Stimulated activated CD4-positive, alpha-beta T cell treated with anti-CD3 and anti-CD28 coated beads, TNF-alpha, amount 100 ng/mL, for 24 hours (primary cell): ENCODE measurements around the gene TRERF1.
A peak's percentile ranks its signal among the peaks of the same experiment; 100 is the strongest.

Experiments used
- DNase-seq, 3 experiments: peaks; one replicate each; pipeline ENCODE4 v3.0.0-alpha.2; 2020; ENCODE audit warnings: low read depth in 3 of 3

TRERF1 gene

DNA sequence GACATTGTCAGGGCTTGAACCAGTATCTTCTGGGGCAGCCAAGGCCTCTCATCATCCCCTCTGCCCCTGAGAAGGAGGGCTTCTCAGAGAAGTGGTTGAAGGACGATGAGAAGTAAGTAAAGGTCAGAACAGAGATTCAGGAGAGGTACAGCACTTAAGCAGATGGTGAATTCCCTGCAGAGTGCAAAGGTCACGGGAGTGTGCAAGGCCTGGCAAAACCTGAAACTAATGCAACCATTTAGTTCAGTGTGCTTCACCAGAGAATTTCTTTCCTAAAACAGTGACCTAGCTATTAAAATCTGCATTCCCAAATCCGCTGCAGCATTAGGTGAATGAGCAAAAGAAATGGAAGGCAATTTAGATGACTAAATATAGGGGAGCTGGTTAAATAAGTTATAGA, 58.4 kb downstream of the TRERF1 start:
- no peak for DNase-seq

- DNase-seq = no peak
Observed at GRCh38 chr6:42392833-42393232, 58.9 kb downstream of the TRERF1 start.

DNA sequence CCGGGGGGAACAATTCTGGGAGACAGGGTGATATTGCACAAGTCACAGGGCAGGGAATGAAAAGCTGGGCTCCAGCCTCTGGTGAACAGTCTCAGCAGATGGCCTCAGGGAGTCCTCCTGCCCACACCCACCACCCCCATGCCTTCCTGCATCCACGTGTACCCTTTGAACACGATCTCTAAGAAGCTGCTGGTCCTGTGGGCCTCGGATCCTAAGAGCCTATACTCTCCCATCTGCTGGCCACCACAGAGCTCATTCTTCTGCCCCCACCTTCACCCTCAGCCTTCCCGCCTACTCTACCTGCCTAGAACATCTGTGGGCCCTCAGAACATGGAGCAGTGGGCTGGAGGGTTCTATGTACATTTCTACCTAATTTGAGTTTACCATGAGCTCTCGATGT, 60.3 kb downstream of the TRERF1 start:
- DNase-seq = no peak

DNA sequence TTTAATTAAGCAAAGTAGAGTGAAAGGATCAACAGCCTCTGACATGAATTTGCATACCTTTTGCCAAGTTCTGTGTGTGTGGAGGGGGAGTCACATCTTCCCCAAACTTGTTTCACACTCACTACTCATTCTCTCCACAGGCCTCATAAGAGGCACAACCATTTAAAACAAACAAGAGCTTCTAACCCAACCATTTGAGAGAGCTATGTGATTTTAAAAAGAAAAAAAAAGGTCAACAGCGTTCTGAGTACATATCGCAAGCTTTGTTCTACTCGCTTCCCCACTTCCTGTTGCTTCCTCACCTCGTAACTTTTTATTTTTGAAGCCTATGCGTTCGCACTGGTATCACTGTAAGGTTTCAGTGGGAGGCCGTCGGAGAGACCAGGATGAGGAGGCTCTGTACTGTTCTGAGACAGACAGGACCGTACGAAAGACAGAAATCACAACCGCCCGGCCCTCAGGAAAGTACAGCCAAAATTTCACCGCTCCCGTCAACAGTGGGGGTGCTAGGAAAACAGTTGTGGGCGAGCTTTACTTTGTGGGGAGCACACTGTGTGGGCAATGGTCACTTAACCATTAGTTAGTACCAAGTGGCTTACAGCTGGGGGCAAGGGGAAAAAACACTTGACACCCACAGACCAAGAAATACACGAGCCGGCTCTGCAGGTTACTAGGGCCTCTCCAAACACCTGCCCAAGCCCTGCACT, 61.3 kb downstream of the TRERF1 start:
- peak; percentile 44 to 66 (median 60) for DNase-seq

GRCh38 chr6:42389736-42390135, 62.0 kb downstream of the TRERF1 start:
- no peak for DNase-seq

DNA sequence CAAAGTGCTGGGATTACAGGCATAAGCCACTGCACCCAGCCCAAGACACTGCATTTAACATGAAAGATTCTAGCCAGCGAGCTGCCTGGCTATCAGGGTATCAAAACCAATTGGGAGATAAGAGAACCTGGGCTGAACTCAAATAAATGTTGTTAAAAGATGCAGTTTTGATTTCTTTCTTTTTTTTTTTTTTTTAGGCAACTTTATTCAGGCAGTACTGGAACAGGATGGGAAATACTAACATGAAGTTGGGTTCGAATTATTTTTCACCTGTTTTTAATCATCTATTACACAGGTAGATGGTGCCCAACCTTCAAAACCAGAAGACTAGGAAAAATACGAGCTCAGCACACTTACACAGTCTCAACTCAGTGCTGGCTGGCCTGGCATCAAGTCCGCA, 63.7 kb downstream of the TRERF1 start:
- no peak for DNase-seq

- no peak for DNase-seq
Observed at GRCh38 chr6:42387336-42387735, 64.4 kb downstream of the TRERF1 start.

GRCh38 chr6:42385339-42385738, 66.4 kb downstream of the TRERF1 start:
- DNase-seq = no peak

DNA sequence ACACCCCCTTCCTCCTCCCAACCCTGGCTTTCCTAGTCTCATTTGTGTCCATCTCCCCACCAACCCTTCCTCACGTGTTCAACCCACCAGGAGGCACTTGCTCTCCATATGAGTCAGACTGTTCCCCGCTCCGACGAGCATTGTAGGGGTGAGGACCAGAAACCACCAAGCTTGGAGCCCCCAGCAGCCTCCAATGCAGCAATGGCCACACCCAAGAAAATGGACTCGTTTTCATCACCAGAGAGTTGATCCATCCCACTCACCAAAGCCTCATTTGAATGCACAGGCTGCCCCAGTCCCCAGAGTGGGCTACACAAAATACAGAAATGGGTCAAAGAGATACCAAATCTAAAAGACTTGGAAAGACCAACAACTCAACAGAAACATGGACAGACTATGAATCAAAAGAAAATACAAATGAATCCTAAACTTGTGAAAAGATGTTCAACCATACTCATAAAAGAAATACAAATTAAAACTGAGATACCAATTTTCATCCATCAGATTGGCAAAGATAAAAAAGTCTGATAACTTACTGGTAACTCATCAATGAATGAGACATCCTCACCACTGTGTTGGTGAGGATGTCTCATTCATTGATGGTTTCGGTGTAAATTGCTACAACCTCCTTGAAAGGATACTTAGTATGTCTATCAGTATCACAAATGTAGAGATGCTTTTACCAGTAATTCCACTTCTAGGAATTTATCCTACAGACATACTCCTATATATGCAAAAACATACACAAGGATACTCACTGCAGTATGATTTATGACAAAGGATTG, 68.1 kb downstream of the TRERF1 start:
- DNase-seq = no peak

- no peak for DNase-seq
Observed at GRCh38 chr6:42381850-42382249, 69.9 kb downstream of the TRERF1 start.

DNA sequence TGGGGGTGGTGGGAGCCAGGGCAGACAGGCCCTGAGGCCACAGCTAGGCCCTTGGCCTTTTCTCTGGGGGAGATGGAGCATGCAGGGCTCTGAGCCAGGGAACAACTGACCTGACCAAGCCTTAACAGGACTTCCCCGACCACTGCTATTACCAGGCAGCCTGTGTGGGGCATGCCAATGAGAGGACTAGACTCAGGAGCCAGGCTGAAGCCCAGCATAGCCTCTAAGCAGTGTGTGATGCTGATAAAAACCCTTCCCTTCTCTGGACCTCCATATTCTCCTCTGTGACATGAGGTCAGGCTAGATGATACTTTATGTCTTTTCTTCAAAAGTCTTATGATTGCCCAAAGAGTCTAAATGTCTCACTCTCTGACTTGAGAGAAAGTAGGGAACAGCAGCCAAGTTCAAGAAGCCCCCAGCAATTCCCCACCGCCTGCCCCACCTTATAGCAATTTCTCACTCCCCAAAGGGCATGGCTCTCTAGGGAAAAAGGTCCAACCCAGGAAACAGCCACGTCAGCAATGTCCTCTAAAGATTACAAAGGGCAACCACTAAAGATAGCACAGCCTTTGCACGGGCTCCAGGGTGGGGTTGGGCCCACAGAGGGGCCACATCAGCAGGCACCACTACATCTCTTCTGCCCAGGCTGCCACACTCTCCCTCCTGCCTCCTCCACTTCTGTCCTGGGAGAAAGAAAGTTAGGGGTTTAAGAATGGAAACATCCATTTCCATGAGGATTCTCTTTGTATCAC, 71.3 kb downstream of the TRERF1 start:
- no peak for DNase-seq

DNA sequence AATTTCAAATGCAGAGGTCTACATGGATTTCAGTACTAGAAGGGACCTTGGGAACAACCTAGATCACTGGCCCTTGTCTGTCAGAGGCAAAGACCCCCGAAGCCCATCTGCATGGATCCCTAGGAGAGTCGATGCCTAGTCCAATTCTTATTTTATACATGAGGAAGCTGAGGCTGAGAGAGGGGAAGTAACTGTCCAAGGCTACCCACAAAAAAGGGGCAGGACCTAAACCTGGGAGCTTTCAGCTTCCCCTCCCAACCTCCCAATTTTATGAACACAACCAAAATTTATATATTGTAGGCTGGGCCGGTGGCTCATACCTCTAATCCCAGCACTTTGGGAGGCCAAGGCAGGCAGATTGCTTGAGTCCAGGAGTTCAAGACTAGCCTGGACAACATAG, 73.2 kb downstream of the TRERF1 start:
- no peak for DNase-seq

GRCh38 chr6:42378125-42378524, 73.6 kb downstream of the TRERF1 start:
- no peak for DNase-seq

DNA sequence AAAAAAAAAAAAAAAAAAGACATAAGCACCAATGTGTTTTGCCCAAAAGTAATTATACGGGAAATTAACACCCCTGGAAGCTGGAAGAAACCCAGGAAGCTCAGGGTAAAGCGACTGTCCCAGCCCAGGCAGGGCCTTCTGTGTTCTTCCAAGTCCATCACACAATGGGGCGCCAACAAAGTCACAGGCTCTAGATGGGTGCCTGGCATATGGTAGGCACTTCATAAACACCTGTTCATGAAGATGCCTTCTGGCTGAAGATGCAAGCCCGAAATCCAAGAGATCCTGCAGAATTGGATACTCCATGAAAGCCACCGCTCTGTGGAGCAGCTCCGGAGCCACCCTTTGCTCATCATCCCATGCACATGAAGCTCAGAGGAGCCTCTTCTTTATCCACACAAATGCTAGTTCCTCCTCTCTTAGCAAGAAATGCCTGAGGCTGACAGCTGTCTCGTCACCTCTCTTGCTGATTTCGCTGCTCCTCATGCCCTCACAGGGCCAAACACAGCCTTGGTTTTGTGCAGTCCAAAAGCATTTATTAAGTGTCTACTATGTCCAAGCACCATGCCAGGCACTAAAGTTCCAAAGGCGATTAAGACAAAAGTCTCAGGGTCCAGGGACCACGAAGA, 76.6 kb downstream of the TRERF1 start:
- no peak for DNase-seq

DNA sequence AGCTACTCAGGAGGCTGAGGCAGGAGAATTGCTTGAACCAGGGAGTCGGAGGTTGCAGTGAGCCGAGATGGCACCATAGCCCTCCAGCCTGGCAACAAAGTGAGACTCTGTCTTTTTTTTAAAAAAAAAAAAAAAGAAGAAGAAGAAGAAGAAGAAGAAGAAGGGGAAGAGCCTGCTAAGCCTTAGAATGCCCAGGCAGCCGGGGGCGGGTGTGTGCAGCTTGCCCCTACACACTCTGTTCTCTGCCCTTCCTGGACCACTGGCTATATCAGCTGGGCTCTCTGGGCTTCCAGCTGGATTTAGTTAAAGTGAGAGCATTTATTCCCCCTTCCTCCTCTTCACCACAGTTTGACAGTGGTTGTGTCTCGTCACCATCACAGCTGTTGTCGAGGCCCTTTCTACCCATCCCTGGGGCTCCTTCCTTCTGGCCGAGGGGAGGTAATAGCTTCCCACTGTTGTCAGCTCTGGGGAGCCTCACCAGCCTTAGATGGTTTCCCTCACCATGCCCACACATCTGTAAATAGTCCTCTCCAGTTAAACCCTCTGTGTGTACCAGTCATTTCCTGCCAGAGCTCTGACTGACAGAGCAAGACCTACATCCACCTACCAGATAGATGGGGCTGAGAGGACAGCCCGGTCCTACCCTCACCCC, 77.6 kb downstream of the TRERF1 start:
- no peak for DNase-seq

- DNase-seq = no peak
Observed at GRCh38 chr6:42372699-42373098, 79.0 kb downstream of the TRERF1 start.

DNA sequence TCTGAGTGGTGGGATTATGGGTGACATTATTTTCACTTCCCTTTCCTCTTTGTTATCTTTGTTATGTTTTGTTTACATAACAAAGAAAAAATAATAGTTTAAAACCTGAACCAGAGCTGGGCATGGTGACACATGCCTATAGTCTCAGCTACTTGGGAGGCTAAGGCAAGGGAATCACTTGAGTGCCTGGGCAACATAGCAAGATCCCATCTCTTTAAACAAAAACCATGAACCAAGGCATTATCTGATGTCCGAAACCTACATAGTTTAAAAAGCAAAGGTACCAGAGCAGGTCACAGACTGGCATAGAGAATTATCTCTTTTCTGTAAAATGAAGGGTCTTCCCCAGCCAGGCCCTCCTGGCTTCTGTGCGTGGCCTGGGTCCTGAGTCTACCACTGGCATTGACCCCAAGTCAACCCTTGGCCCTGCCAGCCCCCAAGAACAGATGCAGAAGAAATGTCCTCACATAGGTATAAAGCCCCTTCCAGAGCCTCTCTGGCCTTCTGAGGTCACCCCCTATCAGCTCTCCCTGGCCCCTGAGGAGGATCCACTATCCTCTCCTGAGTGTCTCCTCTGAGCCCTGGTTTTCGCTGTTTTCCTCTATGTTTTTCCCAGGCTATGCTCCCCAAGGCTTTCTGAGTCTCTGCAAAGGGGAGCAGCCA, 81.3 kb downstream of the TRERF1 start:
- DNase-seq = no peak

GRCh38 chr6:42369568-42369967, 82.2 kb downstream of the TRERF1 start:
- no peak for DNase-seq

GRCh38 chr6:42368181-42368580, 83.5 kb downstream of the TRERF1 start:
- DNase-seq = peak; percentile 37 to 66 (median 42)

- no peak for DNase-seq
Observed at GRCh38 chr6:42367353-42368011, 84.2 kb downstream of the TRERF1 start.

DNA sequence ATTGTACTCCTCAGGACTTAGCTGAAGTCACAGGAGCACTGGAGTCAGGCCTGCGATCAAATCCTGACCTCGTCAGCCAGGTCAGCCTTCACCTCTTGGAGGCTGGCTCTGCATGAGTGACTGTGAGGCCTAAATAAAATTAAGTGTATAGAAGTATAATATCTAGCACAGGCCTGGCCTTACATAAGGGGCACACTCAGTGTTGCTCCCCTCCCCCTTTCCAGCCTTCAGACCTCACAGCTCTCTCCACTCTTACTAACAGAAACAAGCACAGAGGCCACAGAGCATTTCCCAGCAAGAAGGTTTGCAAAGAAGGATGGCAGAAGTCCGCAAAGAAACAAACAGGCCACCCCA, 84.8 kb downstream of the TRERF1 start:
- no peak for DNase-seq
